Embryonic facial prominence (tissue), 1 donor: ENCODE data around the gene LILRA5.
"Not testable (repeated sequence)": the region's sequence is repeated elsewhere in the genome, so short reads cannot be mapped to it uniquely, and the experiment has no call there.

Source experiments
- DNase-seq: peaks from one replicate; pipeline ENCODE4 v3.0.0-alpha.2; 2016; ENCODE audit errors: extremely low spot score

Gene LILRA5

GRCh38 chr19:54275951-54276350 lies 37.0 kb downstream of the LILRA5 start:
- no peak for DNase-seq

DNA sequence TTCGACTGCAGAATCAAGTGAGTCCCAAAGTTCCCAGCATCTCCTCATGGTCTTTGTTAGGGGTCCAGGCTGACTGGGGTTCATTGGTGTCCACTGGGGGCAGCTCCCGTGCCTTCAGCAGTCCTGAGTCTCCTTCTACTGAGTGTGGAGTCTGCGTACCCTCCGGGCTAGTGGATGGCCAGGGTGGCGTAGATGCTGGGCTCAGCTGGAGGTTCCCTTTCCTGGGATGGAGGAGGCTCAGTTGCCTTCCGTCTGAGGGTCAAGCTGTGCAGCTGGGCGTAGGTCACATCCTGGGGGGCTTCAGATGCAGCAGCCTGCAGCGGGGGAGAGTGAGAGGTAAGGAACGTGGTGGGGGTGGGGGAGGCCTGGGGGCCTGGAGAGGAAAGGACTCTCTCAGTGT lies 38.5 kb downstream of the LILRA5 start:
- not testable (repeated sequence) for DNase-seq

GRCh38 chr19:54273821-54274220 lies 39.1 kb downstream of the LILRA5 start:
- DNase-seq = no peak

DNA sequence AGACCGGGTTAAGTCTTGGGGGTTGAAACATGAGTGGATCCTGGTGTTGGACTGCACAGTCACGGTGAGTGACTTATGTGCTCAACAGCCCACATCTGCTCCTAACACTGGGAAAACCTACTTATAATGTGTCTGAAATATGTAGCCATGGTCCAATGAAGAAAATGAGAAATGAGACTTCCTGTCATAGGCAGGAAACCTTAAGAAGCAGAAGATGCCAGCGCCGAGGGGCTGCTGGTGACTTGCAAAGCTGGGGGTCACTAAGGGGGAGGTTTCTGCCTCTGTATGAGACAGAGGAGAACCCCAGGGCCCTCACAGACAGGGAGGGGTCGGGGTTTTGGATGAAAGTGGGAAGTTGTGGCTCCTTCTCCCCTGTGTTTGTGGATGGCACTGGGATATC lies 40.8 kb downstream of the LILRA5 start:
- not testable (repeated sequence) for DNase-seq

- DNase-seq = not testable (repeated sequence)
These were observed 41.4 kb downstream of the LILRA5 start for GRCh38 chr19:54271587-54271986.

GRCh38 chr19:54271106-54271505 lies 41.9 kb downstream of the LILRA5 start:
- no peak for DNase-seq

GRCh38 chr19:54268936-54269335 lies 44.0 kb downstream of the LILRA5 start:
- DNase-seq = no peak

- no peak for DNase-seq
These were observed 46.8 kb downstream of the LILRA5 start for GRCh38 chr19:54266133-54266532.

DNA sequence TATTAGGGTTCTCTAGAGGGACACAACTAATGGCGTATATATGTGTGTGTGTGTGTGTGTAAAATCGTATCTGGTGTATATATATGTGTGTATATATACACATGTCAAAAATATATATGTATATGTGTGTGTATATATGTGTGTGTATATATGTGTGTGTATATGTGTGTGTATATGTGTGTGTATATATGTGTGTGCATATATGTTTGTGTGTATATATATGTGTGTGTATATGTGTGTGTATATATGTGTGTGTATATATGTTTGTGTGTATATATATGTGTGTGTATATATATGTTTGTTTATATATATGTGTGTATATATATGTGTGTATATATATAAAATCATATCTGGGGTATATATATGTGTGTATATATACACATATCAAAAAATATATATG lies 50.5 kb downstream of the LILRA5 start:
- DNase-seq = no peak

DNA sequence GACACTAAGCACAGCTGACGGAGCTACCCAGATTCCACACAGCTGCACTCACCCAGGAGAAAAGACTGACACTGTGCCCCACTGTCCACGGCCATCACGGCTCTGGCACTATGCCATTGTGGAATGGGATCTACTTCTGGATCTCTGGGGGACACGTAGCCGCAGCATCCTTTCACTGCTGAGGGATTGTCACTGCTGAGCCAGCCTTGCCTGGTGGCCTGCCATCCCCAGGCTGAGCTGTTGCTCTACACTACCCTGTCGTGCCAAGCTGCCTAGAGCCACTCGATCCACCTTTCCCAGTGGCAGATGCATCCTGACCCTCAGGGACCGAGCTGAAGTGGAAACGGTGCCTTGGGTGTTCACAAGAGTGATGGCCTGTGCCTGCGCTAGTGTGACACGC lies 50.9 kb downstream of the LILRA5 start:
- DNase-seq = no peak

GRCh38 chr19:54257116-54257480 lies 55.9 kb downstream of the LILRA5 start, which contains the start of gene LILRB5:
TSS of gene LILRB5 (minus strand) at chr19:54257273. CDS start at chr19:54257193, 80 bp downstream.
- DNase-seq = no peak
